SK-N-SH (cell line): ENCODE data around the gene GSTM4.

Experiments
- GABPA ChIP-seq: IDR thresholded peaks from 2 replicates; pipeline ENCODE4 v1.4.0; 2012; ENCODE audit warnings: low read depth, mild to moderate bottlenecking
- JUND ChIP-seq: IDR thresholded peaks from 2 replicates; pipeline ENCODE4 v1.4.0; 2012
- POLR2AphosphoS5 ChIP-seq: IDR thresholded peaks from 2 replicates; pipeline ENCODE4 v1.6.1; 2012; ENCODE audit warnings: low read depth, low read length
- RAD21 ChIP-seq: IDR thresholded peaks from 2 replicates; pipeline ENCODE4 v1.6.1; 2012; ENCODE audit warnings: mild to moderate bottlenecking, low read length
- RCOR1 ChIP-seq: fragments of 150-350 bp; IDR thresholded peaks from 2 replicates; pipeline ENCODE4 v1.6.1; 2017; ENCODE audit warnings: antibody characterized with exemption, low read length
- SMC3 ChIP-seq: IDR thresholded peaks from 2 replicates; pipeline ENCODE4 v1.6.1; 2012; ENCODE audit warnings: low read depth, low read length, improper control_type of control experiment
- YY1 ChIP-seq: IDR thresholded peaks from 2 replicates; pipeline ENCODE4 v1.4.0; 2012; ENCODE audit warnings: low read depth, mild to moderate bottlenecking
- TF ChIP-seq, protein P1 (sequence below): fragments of 200-600 bp; sonication (generic); IDR thresholded peaks from 2 replicates; pipeline ENCODE4 v1.6.1; 2017; ENCODE audit warnings: antibody characterized with exemption, mild to moderate bottlenecking, moderate library complexity

DNA sequence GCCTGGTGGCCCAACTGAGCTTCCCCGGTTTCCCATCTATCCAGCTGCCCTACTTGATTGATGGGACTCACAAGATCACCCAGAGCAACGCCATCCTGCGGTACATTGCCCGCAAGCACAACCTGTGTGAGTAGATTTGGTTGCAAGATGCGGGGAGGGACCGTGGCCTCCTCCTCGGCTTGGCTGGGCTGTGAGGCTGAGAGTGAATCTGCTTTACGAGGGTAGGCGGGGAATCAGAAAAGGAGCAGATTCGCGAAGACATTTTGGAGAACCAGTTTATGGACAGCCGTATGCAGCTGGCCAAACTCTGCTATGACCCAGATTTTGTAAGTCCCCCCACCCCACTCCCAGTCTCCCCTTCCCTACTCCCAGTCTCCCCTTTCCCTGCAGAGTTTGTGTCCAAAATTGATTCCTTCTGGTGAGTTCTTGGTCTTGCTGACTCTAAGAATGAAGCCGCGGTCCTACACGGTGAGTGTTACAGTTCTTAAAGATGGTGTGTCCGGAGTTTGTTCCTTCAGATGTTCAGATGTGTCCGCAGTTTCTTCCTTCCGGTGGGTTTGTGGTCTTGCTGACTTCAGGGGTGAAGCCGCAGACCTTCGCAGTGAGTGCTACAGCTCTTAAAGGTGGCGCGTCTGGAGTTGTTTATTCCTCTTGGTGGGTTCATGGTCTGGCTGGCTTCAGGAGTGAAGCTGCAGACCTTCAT lies 13.5 kb downstream of the GSTM4 start:
- TF ChIP-seq GABPA (no peak), RAD21 (no peak), POLR2AphosphoS5 (no peak), JUND (no peak), RCOR1 (no peak), SMC3 (no peak), YY1 (no peak)
- TF ChIP-seq, protein P1, sequence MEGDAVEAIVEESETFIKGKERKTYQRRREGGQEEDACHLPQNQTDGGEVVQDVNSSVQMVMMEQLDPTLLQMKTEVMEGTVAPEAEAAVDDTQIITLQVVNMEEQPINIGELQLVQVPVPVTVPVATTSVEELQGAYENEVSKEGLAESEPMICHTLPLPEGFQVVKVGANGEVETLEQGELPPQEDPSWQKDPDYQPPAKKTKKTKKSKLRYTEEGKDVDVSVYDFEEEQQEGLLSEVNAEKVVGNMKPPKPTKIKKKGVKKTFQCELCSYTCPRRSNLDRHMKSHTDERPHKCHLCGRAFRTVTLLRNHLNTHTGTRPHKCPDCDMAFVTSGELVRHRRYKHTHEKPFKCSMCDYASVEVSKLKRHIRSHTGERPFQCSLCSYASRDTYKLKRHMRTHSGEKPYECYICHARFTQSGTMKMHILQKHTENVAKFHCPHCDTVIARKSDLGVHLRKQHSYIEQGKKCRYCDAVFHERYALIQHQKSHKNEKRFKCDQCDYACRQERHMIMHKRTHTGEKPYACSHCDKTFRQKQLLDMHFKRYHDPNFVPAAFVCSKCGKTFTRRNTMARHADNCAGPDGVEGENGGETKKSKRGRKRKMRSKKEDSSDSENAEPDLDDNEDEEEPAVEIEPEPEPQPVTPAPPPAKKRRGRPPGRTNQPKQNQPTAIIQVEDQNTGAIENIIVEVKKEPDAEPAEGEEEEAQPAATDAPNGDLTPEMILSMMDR, result no peak
